OCI-LY3 (cell line): ENCODE measurements around the gene SLC38A1.

Experiments used
- H2AFZ ChIP-seq: fragments of 200-600, 300-600 bp; shearing (Covaris generic); 2 replicates; pipeline ENCODE4 v1.6.0; 2014; ENCODE audit warnings: antibody characterized with exemption, low read depth, low read length
- H3K27ac ChIP-seq: fragments of 200-600, 300-600 bp; sonication (generic); 2 replicates; pipeline ENCODE4 v1.5.1; 2014; ENCODE audit warnings: mild to moderate bottlenecking, low read length, moderate library complexity, mixed read lengths
- H3K27me3 ChIP-seq: fragments of 200-600, 300-600 bp; sonication (generic); 2 replicates; pipeline ENCODE4 v1.6.1; 2014; ENCODE audit warnings: low read depth, low read length, mixed read lengths
- H3K36me3 ChIP-seq: fragments of 200-600, 300-600 bp; sonication (generic); replicated peaks from 2 replicates; pipeline ENCODE3; 2014; ENCODE audit warnings: low read depth, low read length, mixed read lengths
- H3K4me1 ChIP-seq: fragments of 300-600, 200-600 bp; sonication (generic); 2 replicates; pipeline ENCODE4 v1.6.1; 2014; ENCODE audit warnings: low read length, mixed read lengths
- H3K4me2 ChIP-seq: fragments of 200-600, 300-600 bp; sonication (generic); 2 replicates; pipeline ENCODE4 v1.6.1; 2014; ENCODE audit warnings: low read length, mixed read lengths
- H3K4me3 ChIP-seq: fragments of 300-600, 200-600 bp; sonication (generic); 2 replicates; pipeline ENCODE4 v1.5.1; 2014; ENCODE audit warnings: antibody characterized with exemption, mild to moderate bottlenecking, low read length, moderate library complexity
- H3K79me2 ChIP-seq: fragments of 300-600, 200-600 bp; shearing (Covaris generic); 2 replicates; pipeline ENCODE4 v1.6.1; 2014; ENCODE audit warnings: mild to moderate bottlenecking, low read length, mixed read lengths
- H3K9ac ChIP-seq: fragments of 300-600, 200-600 bp; shearing (Covaris generic); 2 replicates; pipeline ENCODE4 v1.6.0; 2014; ENCODE audit warnings: mild to moderate bottlenecking, low read length, moderate library complexity
- H3K9me3 ChIP-seq: fragments of 200-600, 300-600 bp; shearing (Covaris generic); 2 replicates; pipeline ENCODE4 v1.6.1; 2014; ENCODE audit warnings: low read length, mixed read lengths; ENCODE audit not compliant: insufficient read depth
- H4K20me1 ChIP-seq: fragments of 200-600, 300-600 bp; sonication (generic); 2 replicates; pipeline ENCODE4 v1.6.1; 2016; ENCODE audit warnings: low read length, mixed read lengths; ENCODE audit not compliant: insufficient read depth
- CTCF ChIP-seq: fragments of 200-600, 300-600 bp; sonication (generic); IDR thresholded peaks from 2 replicates; pipeline ENCODE4 v1.5.1; 2014; ENCODE audit warnings: antibody characterized with exemption, low read length, low read depth
- EZH2phosphoT487 ChIP-seq: fragments of 200-600 bp; shearing (Covaris generic); IDR thresholded peaks from 2 replicates; pipeline ENCODE4 v1.6.1; 2018; ENCODE audit warnings: antibody characterized with exemption, mixed run types, low read depth

The SLC38A1 gene

GRCh38 chr12:46209914-46210872, 58.6 kb downstream of the SLC38A1 start:
- peaks cover 75% of the 10 kb centered on the region for H3K79me2 ChIP-seq
- H3K4me2 ChIP-seq = peak overlapping the region; percentile 8; the same call in 1 of the 2 replicates
- H3K4me3 ChIP-seq = no peak overlapping the region
- H3K4me1 ChIP-seq = peaks cover 57% of the 10 kb centered on the region
- H2AFZ ChIP-seq = no peak overlapping the region
- peaks cover 68% of the 10 kb centered on the region for H3K36me3 ChIP-seq
- no peak overlapping the region for H3K9ac ChIP-seq
- H4K20me1 ChIP-seq = peaks cover 40% of the 10 kb centered on the region
- H3K9me3 ChIP-seq = no peaks in the 10 kb centered on the region
- H3K27me3 ChIP-seq = no peaks in the 10 kb centered on the region
- peak overlapping the region; percentile 17 for H3K27ac ChIP-seq
- TF ChIP-seq CTCF (no peak), EZH2phosphoT487 (no peak)

- Histone ChIP-seq H3K36me3 (peaks cover 69% of the 10 kb centered on the region), H3K27ac (no peak overlapping the region), H2AFZ (no peak overlapping the region), H3K79me2 (peaks cover 68% of the 10 kb centered on the region), H3K4me1 (peaks cover 54% of the 10 kb centered on the region), H4K20me1 (peaks cover 34% of the 10 kb centered on the region), H3K4me2 (no peak overlapping the region), H3K27me3 (no peaks in the 10 kb centered on the region), H3K4me3 (no peak overlapping the region), H3K9me3 (no peaks in the 10 kb centered on the region), H3K9ac (no peak overlapping the region)
- TF ChIP-seq EZH2phosphoT487 = no peak
- no peak for TF ChIP-seq CTCF
Measured at GRCh38 chr12:46209170-46209569, 59.7 kb downstream of the SLC38A1 start.

- H3K4me1 ChIP-seq = peaks cover 54% of the 10 kb centered on the region
- TF ChIP-seq EZH2phosphoT487 (no peak), CTCF (no peak)
- no peaks in the 10 kb centered on the region for H3K9me3 ChIP-seq
- H3K79me2 ChIP-seq = peaks cover 61% of the 10 kb centered on the region
- H3K9ac ChIP-seq = no peak overlapping the region
- no peaks in the 10 kb centered on the region for H3K27me3 ChIP-seq
- peak overlapping the region; percentile 47 for H3K27ac ChIP-seq
- H3K36me3 ChIP-seq = peaks cover 70% of the 10 kb centered on the region
- H2AFZ ChIP-seq = no peak overlapping the region
- H3K4me2 ChIP-seq = peak overlapping the region; percentile 32
- H4K20me1 ChIP-seq = peaks cover 34% of the 10 kb centered on the region
- H3K4me3 ChIP-seq = no peak overlapping the region
Measured at GRCh38 chr12:46208370-46208769, 60.5 kb downstream of the SLC38A1 start.

GRCh38 chr12:46207644-46208043, 61.2 kb downstream of the SLC38A1 start:
- TF ChIP-seq EZH2phosphoT487 (no peak), CTCF (no peak)
- Histone ChIP-seq H2AFZ (no peak overlapping the region), H4K20me1 (peaks cover 30% of the 10 kb centered on the region), H3K9me3 (no peaks in the 10 kb centered on the region), H3K27me3 (no peaks in the 10 kb centered on the region), H3K27ac (peak overlapping the region; percentile 47), H3K36me3 (peaks cover 70% of the 10 kb centered on the region), H3K9ac (no peak overlapping the region), H3K4me3 (no peak overlapping the region), H3K79me2 (peaks cover 54% of the 10 kb centered on the region), H3K4me1 (peaks cover 54% of the 10 kb centered on the region), H3K4me2 (peak overlapping the region; percentile 32)
